GM12892 (cell line): Measurements from ENCODE around the gene PTPN13.

Experiments
- DNase-seq: peaks from one replicate; pipeline ENCODE4 v3.0.0; 2011; ENCODE audit not compliant: insufficient read length
- FAIRE-seq: peaks from 2 replicates; lab custom pipeline; 2011; peaks lifted over from hg19 to GRCh38; lab: Jason Lieb, UNC
- POLR2A ChIP-seq: IDR thresholded peaks from 2 replicates; pipeline ENCODE4 v1.6.1; 2011; ENCODE audit warnings: low read depth, low read length, control low read depth
- POLR2AphosphoS5 ChIP-seq: IDR thresholded peaks from 2 replicates; pipeline ENCODE4 v1.6.1; 2011; ENCODE audit warnings: low read depth, low read length, control low read depth
- TAF1 ChIP-seq: IDR thresholded peaks from 2 replicates; pipeline ENCODE4 v1.6.1; 2011; ENCODE audit warnings: low read depth, mild to moderate bottlenecking, control low read depth, low read length, borderline replicate concordance

PTPN13 gene

GRCh38 chr4:86853209-86853608, 259.1 kb downstream of the PTPN13 start:
- TF ChIP-seq POLR2A (no peak), POLR2AphosphoS5 (no peak), TAF1 (no peak)
- FAIRE-seq = no peak
- no peak for DNase-seq

GRCh38 chr4:86855572-86855971, 261.5 kb downstream of the PTPN13 start:
- DNase-seq (no peak), FAIRE-seq (no peak)
- TF ChIP-seq TAF1 (no peak), POLR2A (no peak), POLR2AphosphoS5 (no peak)

- no peak for DNase-seq
- FAIRE-seq = no peak
- TF ChIP-seq POLR2AphosphoS5 (no peak), TAF1 (no peak), POLR2A (no peak)
Observed at GRCh38 chr4:86856896-86857295, 262.8 kb downstream of the PTPN13 start.

- DNase-seq (no peak), FAIRE-seq (no peak)
- TF ChIP-seq POLR2A = no peak
- no peak for TF ChIP-seq TAF1
- no peak for TF ChIP-seq POLR2AphosphoS5
Observed at GRCh38 chr4:86857341-86858052, 263.4 kb downstream of the PTPN13 start.
